Measurements from ENCODE around the gene NOX4.
"Not testable (repeated sequence)": the region's sequence is repeated elsewhere in the genome, so short reads cannot be mapped to it uniquely, and the experiment has no call there.

The NOX4 gene

GRCh38 chr11:89457190-89457589 lies 34.0 kb downstream of the NOX4 start:
- no peak for DNase-seq

- DNase-seq: no peak
These were observed 34.5 kb downstream of the NOX4 start for GRCh38 chr11:89456681-89457080.

- DNase-seq: no peak
These were observed 38.4 kb downstream of the NOX4 start for GRCh38 chr11:89452780-89453179.

- no peak for DNase-seq
These were observed 43.3 kb downstream of the NOX4 start for GRCh38 chr11:89447845-89448244.

GRCh38 chr11:89443361-89444322 lies 47.5 kb downstream of the NOX4 start:
- no peak for DNase-seq

- no peak for DNase-seq
These were observed 48.4 kb downstream of the NOX4 start for GRCh38 chr11:89442801-89443200.

GRCh38 chr11:89441606-89442005 lies 49.6 kb downstream of the NOX4 start:
- DNase-seq: no peak

GRCh38 chr11:89437317-89437716 lies 53.9 kb downstream of the NOX4 start:
- DNase-seq: no peak

- DNase-seq: no peak
These were observed 55.1 kb downstream of the NOX4 start for GRCh38 chr11:89436071-89436470.

GRCh38 chr11:89433278-89433677 lies 57.9 kb downstream of the NOX4 start:
- no peak for DNase-seq

- DNase-seq: not testable (repeated sequence)
These were observed 59.0 kb downstream of the NOX4 start for GRCh38 chr11:89432182-89432581.

GRCh38 chr11:89426501-89426900 lies 64.7 kb downstream of the NOX4 start:
- not testable (repeated sequence) for DNase-seq

GRCh38 chr11:89421718-89422117 lies 69.5 kb downstream of the NOX4 start:
- DNase-seq: no peak

GRCh38 chr11:89420981-89421380 lies 70.2 kb downstream of the NOX4 start:
- no peak for DNase-seq

- no peak for DNase-seq
These were observed 74.2 kb downstream of the NOX4 start for GRCh38 chr11:89416961-89417360.

- DNase-seq: not testable (repeated sequence)
These were observed 80.1 kb downstream of the NOX4 start for GRCh38 chr11:89411112-89411511.

GRCh38 chr11:89410666-89411065 lies 80.5 kb downstream of the NOX4 start:
- not testable (repeated sequence) for DNase-seq

GRCh38 chr11:89408441-89408840 lies 82.7 kb downstream of the NOX4 start:
- not testable (repeated sequence) for DNase-seq

- no peak for DNase-seq
These were observed 85.5 kb downstream of the NOX4 start for GRCh38 chr11:89405629-89406028.

- DNase-seq: not testable (repeated sequence)
These were observed 99.5 kb downstream of the NOX4 start for GRCh38 chr11:89391654-89392053.

- not testable (repeated sequence) for DNase-seq
These were observed 103.7 kb downstream of the NOX4 start for GRCh38 chr11:89387501-89387900.

GRCh38 chr11:89382986-89383385 lies 108.2 kb downstream of the NOX4 start:
- not testable (repeated sequence) for DNase-seq

- DNase-seq: no peak
These were observed 110.1 kb downstream of the NOX4 start for GRCh38 chr11:89381094-89381493.

- not testable (repeated sequence) for DNase-seq
These were observed 111.0 kb downstream of the NOX4 start for GRCh38 chr11:89379976-89380771.

Measured in central memory CD4-positive, alpha-beta T cell (primary cell).